ENCODE measurements around the gene CST8. TPM values are rescaled to one million over a fixed set of nuclear protein-coding genes. Genes with fewer than 3 reads are reported as not detected.

The CST8 gene
- total RNA-seq, 1 experiment from 2014 or later: not detected

DNA sequence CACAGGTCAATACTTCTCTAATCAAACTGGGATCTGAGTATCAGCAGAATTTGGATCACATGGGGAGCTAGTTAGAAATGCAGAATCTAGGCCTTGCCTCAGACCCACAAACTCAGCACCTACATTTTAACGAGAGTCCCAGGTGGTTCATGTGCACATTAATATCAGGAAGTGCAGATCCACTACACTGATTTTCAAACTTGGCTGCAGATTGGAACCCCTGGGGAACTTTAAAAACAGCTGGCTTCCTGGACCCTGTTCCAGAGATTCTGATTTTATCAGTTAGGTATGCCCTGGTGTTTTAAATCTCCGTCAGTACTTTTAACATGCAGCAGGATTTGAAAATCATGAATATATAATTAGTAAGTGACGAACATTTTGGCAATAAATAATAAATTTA is 1.9 kb upstream of the CST8 start:
- no peak overlapping the region for H3K27ac ChIP-seq (ENCODE audit: insufficient read length, low read depth, low read length)
- H3K27me3 Mint-ChIP-seq (ENCODE audit: low read depth): peaks cover 3% of the 10 kb centered on the region
- H2BK5ac ChIP-seq (ENCODE audit: insufficient read length, low read length): no peak overlapping the region
- no peak overlapping the region for H3K4me3 Mint-ChIP-seq
- no peaks in the 10 kb centered on the region for H4K20me1 ChIP-seq (ENCODE audit: control insufficient read depth, insufficient read depth, insufficient read length)
- H4K8ac ChIP-seq (replicated peaks; ENCODE audit: insufficient read length, low read depth, low read length): no peak overlapping the region
- no peak overlapping the region for H3K56ac ChIP-seq (ENCODE audit: insufficient read length, low read depth, low read length)
- no peaks in the 10 kb centered on the region for H3K79me2 ChIP-seq (ENCODE audit: insufficient read depth, low read length)
- no peak overlapping the region for H3K4me2 ChIP-seq (ENCODE audit: insufficient read depth, insufficient read length, low read length)
- H3K79me1 ChIP-seq (ENCODE audit: insufficient read depth, low read depth, low read length, poor library complexity, severe bottlenecking): no peaks in the 10 kb centered on the region
- peaks cover 2% of the 10 kb centered on the region for H3K4me1 ChIP-seq (ENCODE audit: insufficient read depth, low read length)
- H2BK20ac ChIP-seq (ENCODE audit: low read depth, low read length, poor library complexity, severe bottlenecking): no peak overlapping the region
- no peak overlapping the region for H2AK5ac ChIP-seq (ENCODE audit: insufficient read length, low read length)
- no peaks in the 10 kb centered on the region for H3K23me2 ChIP-seq (ENCODE audit: insufficient read length, low read depth, low read length, poor library complexity, severe bottlenecking)
- H2BK15ac ChIP-seq (ENCODE audit: low read depth, low read length): no peak overlapping the region
- no peak overlapping the region for H3K18ac ChIP-seq (ENCODE audit: insufficient read length, low read depth, low read length)
- no peak overlapping the region for H3T11ph ChIP-seq (ENCODE audit: low read length)
- DNase-seq: no peak
- no peaks in the 10 kb centered on the region; a peak in 1 of 7 replicates for H3K36me3 Mint-ChIP-seq (ENCODE audit: insufficient read depth in 1 of 3, low read depth in 3 of 3)
- no peak overlapping the region for H3K4ac ChIP-seq (ENCODE audit: low read depth, low read length)
- H3K27me3 ChIP-seq (ENCODE audit: insufficient read depth, low read length): no peaks in the 10 kb centered on the region
- H3K9me3 ChIP-seq (ENCODE audit: control insufficient read depth, low read depth, low read length): no peaks in the 10 kb centered on the region
- H2BK120ac ChIP-seq (ENCODE audit: low read depth, low read length, poor library complexity, severe bottlenecking): no peak overlapping the region
- H3K23ac ChIP-seq (ENCODE audit: insufficient read length, low read depth, low read length): no peak overlapping the region
- H4K5ac ChIP-seq (ENCODE audit: insufficient read length, low read depth, low read length): no peak overlapping the region
- H4K91ac ChIP-seq (ENCODE audit: insufficient read length, low read depth, low read length): no peak overlapping the region
- no peak for TF ChIP-seq CTCF (conservative IDR thresholded peaks at IDR 0.05)
- H2AFZ ChIP-seq (ENCODE audit: low read length): no peak overlapping the region
- H3K9ac ChIP-seq (ENCODE audit: extremely low read depth, insufficient read length, low read length): no peak overlapping the region
- no peak overlapping the region for H2BK12ac ChIP-seq (ENCODE audit: insufficient read length, low read depth, low read length)
- no peak overlapping the region for H3K14ac ChIP-seq (ENCODE audit: insufficient read depth, low read length)
- H3K9me3 Mint-ChIP-seq: no peaks in the 10 kb centered on the region
- H3K27ac Mint-ChIP-seq: no peak overlapping the region
- no CpG with 5 or more reads among the region's 3 CpGs for WGBS (ENCODE audit: extremely low coverage, insufficient read length, low lambda C conversion rate)
- peaks cover 12% of the 10 kb centered on the region in 2 experiments for H3K4me1 Mint-ChIP-seq
